GM12878 (cell line): Measurements from ENCODE around the gene KRT31.

Experiments
- GABPA ChIP-seq: IDR thresholded peaks from 2 replicates; pipeline ENCODE4 v1.6.1; 2014; ENCODE audit warnings: antibody characterized with exemption, low read depth, mild to moderate bottlenecking, inconsistent platforms
- PAX5 ChIP-seq: IDR thresholded peaks from 2 replicates; pipeline ENCODE4 v1.6.1; 2011; ENCODE audit warnings: low read depth, low read length, borderline replicate concordance
- SMC3 ChIP-seq: IDR thresholded peaks from 2 replicates; pipeline ENCODE4 v1.6.1; 2011; ENCODE audit warnings: low read length, improper control_type of control experiment, borderline replicate concordance
- TAF1 ChIP-seq: IDR thresholded peaks from 2 replicates; pipeline ENCODE4 v1.6.1; 2011; ENCODE audit warnings: mild to moderate bottlenecking, low read depth, low read length, borderline replicate concordance
- YY1 ChIP-seq: IDR thresholded peaks from 2 replicates; pipeline ENCODE4 v1.6.1; 2011; ENCODE audit warnings: low read depth, mild to moderate bottlenecking, low read length

DNA sequence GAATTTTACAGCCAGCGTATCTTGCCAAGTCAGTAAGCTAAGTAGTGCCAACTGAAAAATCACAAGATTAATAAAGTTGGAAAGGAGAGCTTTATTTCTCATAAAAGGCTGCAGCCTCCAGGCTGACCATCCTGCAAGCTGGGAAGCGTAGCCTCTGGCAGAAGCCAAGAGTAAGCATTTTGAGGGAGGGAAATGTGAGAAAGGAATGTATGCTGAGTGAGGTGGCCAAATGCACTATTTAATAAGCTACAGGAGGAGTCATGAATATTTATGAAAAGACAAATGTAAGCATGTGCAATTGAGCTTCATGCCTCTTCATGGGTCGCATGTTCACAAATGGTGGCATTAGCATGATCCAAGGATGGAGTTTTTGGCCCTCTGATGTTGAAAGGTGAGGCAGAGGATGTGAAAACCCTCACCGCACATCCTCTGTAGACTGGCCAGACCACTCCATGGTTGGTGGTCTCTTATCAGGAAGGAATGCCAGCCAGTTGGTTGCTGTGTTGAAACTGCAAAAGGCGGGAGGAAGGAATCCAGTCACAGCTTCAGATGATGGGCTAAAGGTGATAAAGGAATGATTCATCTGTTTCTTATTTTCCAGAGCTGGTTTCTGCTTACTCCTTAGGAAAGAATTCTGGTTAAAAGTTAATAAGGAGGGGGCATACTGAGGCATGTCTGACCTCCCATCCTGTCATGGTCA lies 37.0 kb downstream of the KRT31 start:
- TF ChIP-seq YY1 = no peak
- TF ChIP-seq PAX5 = no peak
- TF ChIP-seq SMC3 = no peak
- no peak for TF ChIP-seq GABPA
- TF ChIP-seq TAF1 = no peak
